B cell (primary cell): ENCODE data around the gene MPZL3. TPM values are rescaled to one million over a fixed set of nuclear protein-coding genes. Genes with fewer than 3 reads are reported as not detected.

Experiments used
- ATAC-seq: fragments of 200-7000 bp; cut with Tn5 transposase; one replicate; pipeline ENCODE4 v1.10.0; 2021; ENCODE audit warnings: low read depth, mild to moderate bottlenecking, moderate number of reproducible peaks, moderate library complexity
- CTCF ChIA-PET: fragments of 350-600 bp; sonication (Branson Sonifier 250); formaldehyde crosslinking; loops from one replicate; lab custom pipeline; 2021; ENCODE audit warnings: antibody characterized with exemption, inconsistent platforms; lab: Charles Lee
- POLR2A ChIA-PET: fragments of 350-600 bp; sonication (Branson Sonifier 250); formaldehyde crosslinking; loops from one replicate; lab custom pipeline; 2021; ENCODE audit warnings: antibody characterized with exemption; lab: Charles Lee
- DNase-seq: peaks from one replicate; pipeline ENCODE4 v3.0.0; 2013
- H2AFZ ChIP-seq: 2 replicates; pipeline ENCODE4 v1.6.1; 2012; ENCODE audit warnings: mild to moderate bottlenecking, low read depth, low read length; ENCODE audit not compliant: insufficient read depth, poor library complexity, severe bottlenecking
- H3K27ac ChIP-seq, 2 donors: 1 replicate in 1 of 2; 2 replicates in 1 of 2; pipeline ENCODE4 v1.5.1; 2012 to 2013; ENCODE audit warnings: low read length in 2 of 2, mild to moderate bottlenecking in 2 of 2, moderate library complexity in 1 of 2
- H3K27me3 ChIP-seq, 4 experiments: fragments of 200-600 bp in 1 of 4; sonication (generic) in 1 of 4; replicated peaks in 1 of 4; 1 replicate in 2 of 4; 2 replicates in 2 of 4; pipeline versions ENCODE4 v1.6.1 to v1.7.0; 2013 to 2016; ENCODE audit warnings: low read length in 3 of 4, mild to moderate bottlenecking in 2 of 4, mixed read lengths in 1 of 4, moderate library complexity in 1 of 4; ENCODE audit not compliant: insufficient read depth in 4 of 4, control insufficient read depth in 3 of 4; ENCODE audit errors: control extremely low read depth in 1 of 4
- H3K36me3 ChIP-seq, 2 experiments: replicated peaks in 1 of 2; 1 replicate in 1 of 2; 2 replicates in 1 of 2; pipeline versions ENCODE4 v1.6.1 to v1.7.1; 2013; ENCODE audit warnings: low read length in 1 of 2; ENCODE audit not compliant: insufficient read depth in 2 of 2, control insufficient read depth in 1 of 2; ENCODE audit errors: control extremely low read depth in 1 of 2, extremely low read depth in 1 of 2
- H3K4me1 ChIP-seq, 2 donors: fragments of 200-600 bp in 1 of 2; sonication (generic) in 1 of 2; 1 replicate in 1 of 2; 2 replicates in 1 of 2; pipeline versions ENCODE4 v1.5.1 to v1.6.1; 2013 to 2017; ENCODE audit warnings: low read length in 2 of 2; ENCODE audit not compliant: control insufficient read depth in 2 of 2, insufficient read depth in 2 of 2
- H3K4me2 ChIP-seq: replicated peaks from 2 replicates; pipeline ENCODE3; 2012; ENCODE audit warnings: mild to moderate bottlenecking, low read depth, low read length; ENCODE audit not compliant: poor library complexity, severe bottlenecking
- H3K4me3 ChIP-seq, 5 experiments: fragments of 200-600 bp in 1 of 5; sonication (generic) in 1 of 5; 1 replicate in 3 of 5; 2 replicates in 2 of 5; pipeline versions ENCODE4 v1.5.1 to v1.7.0; 2011 to 2016; ENCODE audit warnings: low read length in 4 of 5, mild to moderate bottlenecking in 4 of 5, low read depth in 2 of 5, control low read depth in 1 of 5, moderate library complexity in 1 of 5; ENCODE audit not compliant: insufficient read depth in 1 of 5; ENCODE audit errors: control extremely low read depth in 1 of 5, extremely low read depth in 1 of 5
- H3K79me2 ChIP-seq: fragments of 200-600 bp; sonication (generic); one replicate; pipeline ENCODE4 v1.6.0; 2016; ENCODE audit warnings: low read length; ENCODE audit not compliant: control insufficient read depth, insufficient read depth
- H3K9ac ChIP-seq: fragments of 200-600 bp; sonication (generic); 2 replicates; pipeline ENCODE4 v1.6.1; 2017; ENCODE audit warnings: mild to moderate bottlenecking, low read length, moderate library complexity
- H3K9me3 ChIP-seq, 3 donors: one replicate each; pipeline versions ENCODE4 v1.6.1 to v1.7.1; 2013; ENCODE audit warnings: low read length in 2 of 3; ENCODE audit not compliant: control insufficient read depth in 2 of 3, insufficient read depth in 1 of 3; ENCODE audit errors: control extremely low read depth in 1 of 3
- H4K20me1 ChIP-seq: 2 replicates; pipeline ENCODE4 v1.6.0; 2012; ENCODE audit warnings: mild to moderate bottlenecking, low read length; ENCODE audit not compliant: insufficient read depth, control insufficient read depth, poor library complexity, severe bottlenecking
- H3K27ac Mint-ChIP-seq: one replicate; pipeline ENCODE4 v1.8.0; 2021; ENCODE audit warnings: mixed read lengths
- H3K27me3 Mint-ChIP-seq: one replicate; pipeline ENCODE4 v1.8.0; 2021; ENCODE audit warnings: mixed read lengths
- H3K4me1 Mint-ChIP-seq: one replicate; pipeline ENCODE4 v1.8.0; 2021; ENCODE audit warnings: mixed read lengths
- H3K4me3 Mint-ChIP-seq: one replicate; pipeline ENCODE4 v1.8.0; 2021; ENCODE audit warnings: mixed read lengths
- H3K9me3 Mint-ChIP-seq: one replicate; pipeline ENCODE4 v1.8.0; 2022; ENCODE audit warnings: mixed read lengths; ENCODE audit not compliant: insufficient read depth
- CTCF ChIP-seq: fragments of 200-600 bp; IDR thresholded peaks from one replicate; pipeline ENCODE4 v1.8.0; 2022; ENCODE audit warnings: antibody characterized with exemption, mild to moderate bottlenecking
- EZH2 ChIP-seq: IDR thresholded peaks from 2 replicates; pipeline ENCODE4 v1.6.1; 2012; ENCODE audit warnings: borderline replicate concordance, low read depth, mild to moderate bottlenecking, moderate library complexity, low read length; ENCODE audit not compliant: insufficient read depth, poor library complexity, severe bottlenecking
- WGBS: methylation state at CpG from one replicate; pipeline ENCODE4 v1.1.5; 2013; ENCODE audit warnings: missing lambda C conversion rate; ENCODE audit not compliant: insufficient coverage; 5-methylcytosine and 5-hydroxymethylcytosine counted together
- intact Hi-C: fragments of 100-400 bp; cut with micrococcal nuclease; formaldehyde crosslinking; loops from one replicate; pipeline ENCODE4 v1.10.0; 2022
- polyA plus RNA-seq: library from polyadenylated mRNA; depleted of rRNA; stranded (reverse); fragments of >200 nt; gene quantifications from 2 replicates; pipeline ENCODE4 v1.2.3, GENCODE V29; 2012
- total RNA-seq, 2 donors: library from RNA; stranded (reverse); fragments of 120-200 nt in 1 of 2; gene quantifications; 1 replicate in 1 of 2; 2 replicates in 1 of 2; pipeline versions ENCODE4 v1.2.3 to v1.2.4, GENCODE V29; 2013 to 2022

Gene MPZL3
- total and polyA plus RNA-seq, 2 donors (not counting 1 experiment from before 2014, with no cell fraction given), result 1.4 to 4.2 TPM

- Histone ChIP-seq H3K79me2 (no peaks in the 10 kb centered on the region), H3K4me3 (no peak overlapping the region), H3K27me3 (peaks cover 0 to 31% (median 12%) of the 10 kb centered on the region in 4 experiments), H2AFZ (no peak overlapping the region), H3K36me3 (no peaks in the 10 kb centered on the region), H4K20me1 (no peaks in the 10 kb centered on the region), H3K9ac (no peak overlapping the region), H3K4me1 (peaks cover 7 to 15% of the 10 kb centered on the region in 2 donors), H3K9me3 (peaks cover 0 to 1% (median 0%) of the 10 kb centered on the region in 3 donors), H3K27ac (no peak overlapping the region), H3K4me2 (no peak overlapping the region)
- ATAC-seq, result no peak
- POLR2A ChIA-PET, result no interaction called here
- intact Hi-C loops, result no loop called here
- Mint-ChIP-seq H3K27me3 (peaks cover 29% of the 10 kb centered on the region), H3K9me3 (no peaks in the 10 kb centered on the region), H3K27ac (no peak overlapping the region), H3K4me1 (peaks cover 11% of the 10 kb centered on the region), H3K4me3 (no peak overlapping the region)
- no peak for DNase-seq
- CTCF ChIA-PET, result interaction anchor here (0.9 to 1.5 kb wide), 3 partner anchors 10 to 19 kb away, joined by 3 to 4 read pairs (median 3); no protein-coding TSS in a partner anchor
- no peak for TF ChIP-seq CTCF
- WGBS, result no CpG with 5 or more reads among the region's 1 CpG
Observed at GRCh38 chr11:118277312-118277711, 25.1 kb upstream of the MPZL3 start.

- peaks cover 7% of the 10 kb centered on the region for H3K4me1 Mint-ChIP-seq
- 88% methylated on average over 1 of the region's 1 CpG for WGBS
- no peaks in the 10 kb centered on the region for H4K20me1 ChIP-seq
- H3K27ac ChIP-seq, result no peak overlapping the region
- H3K9me3 ChIP-seq, result peaks cover 0 to 1% (median 0%) of the 10 kb centered on the region in 3 donors
- ATAC-seq, result no peak
- intact Hi-C loops, result no loop called here
- no peak overlapping the region for H3K4me3 Mint-ChIP-seq
- peaks cover 0 to 31% (median 14%) of the 10 kb centered on the region in 4 experiments for H3K27me3 ChIP-seq
- TF ChIP-seq CTCF (no peak), EZH2 (no peak)
- POLR2A ChIA-PET, result no interaction called here
- no peak overlapping the region for H3K4me3 ChIP-seq
- no peak overlapping the region for H3K4me2 ChIP-seq
- no peaks in the 10 kb centered on the region for H3K9me3 Mint-ChIP-seq
- no peaks in the 10 kb centered on the region for H3K79me2 ChIP-seq
- H3K36me3 ChIP-seq, result no peaks in the 10 kb centered on the region
- peaks cover 37% of the 10 kb centered on the region for H3K27me3 Mint-ChIP-seq
- H3K4me1 ChIP-seq, result peaks cover 4 to 13% of the 10 kb centered on the region in 2 donors
- no peak for DNase-seq
- no peak overlapping the region for H3K9ac ChIP-seq
- no peak overlapping the region for H3K27ac Mint-ChIP-seq
- CTCF ChIA-PET, result interaction anchor here (1.1 to 1.5 kb wide), 3 partner anchors 11 to 23 kb away, joined by 3 to 5 read pairs (median 3); no protein-coding TSS in a partner anchor
- H2AFZ ChIP-seq, result no peak overlapping the region
Observed at GRCh38 chr11:118276422-118276821, 24.3 kb upstream of the MPZL3 start.
